Skin epidermis (tissue), 12 donors: ENCODE results near the gene FGFBP2.

Source experiments
- H3K27ac ChIP-seq, 21 experiments: fragments of 200-600 bp; sonication (generic) in 11 of 21; one replicate each; pipeline ENCODE4 v1.5.0; 2020; ENCODE audit warnings: mild to moderate bottlenecking in 3 of 21, inconsistent platforms in 2 of 21, moderate library complexity in 2 of 21
- H3K4me3 ChIP-seq, 7 experiments: fragments of 200-600 bp; sonication (generic) in 2 of 7; one replicate each; pipeline ENCODE4 v1.5.0; 2020; ENCODE audit warnings: inconsistent platforms in 2 of 7, mild to moderate bottlenecking in 2 of 7, moderate library complexity in 1 of 7

FGFBP2 gene

DNA sequence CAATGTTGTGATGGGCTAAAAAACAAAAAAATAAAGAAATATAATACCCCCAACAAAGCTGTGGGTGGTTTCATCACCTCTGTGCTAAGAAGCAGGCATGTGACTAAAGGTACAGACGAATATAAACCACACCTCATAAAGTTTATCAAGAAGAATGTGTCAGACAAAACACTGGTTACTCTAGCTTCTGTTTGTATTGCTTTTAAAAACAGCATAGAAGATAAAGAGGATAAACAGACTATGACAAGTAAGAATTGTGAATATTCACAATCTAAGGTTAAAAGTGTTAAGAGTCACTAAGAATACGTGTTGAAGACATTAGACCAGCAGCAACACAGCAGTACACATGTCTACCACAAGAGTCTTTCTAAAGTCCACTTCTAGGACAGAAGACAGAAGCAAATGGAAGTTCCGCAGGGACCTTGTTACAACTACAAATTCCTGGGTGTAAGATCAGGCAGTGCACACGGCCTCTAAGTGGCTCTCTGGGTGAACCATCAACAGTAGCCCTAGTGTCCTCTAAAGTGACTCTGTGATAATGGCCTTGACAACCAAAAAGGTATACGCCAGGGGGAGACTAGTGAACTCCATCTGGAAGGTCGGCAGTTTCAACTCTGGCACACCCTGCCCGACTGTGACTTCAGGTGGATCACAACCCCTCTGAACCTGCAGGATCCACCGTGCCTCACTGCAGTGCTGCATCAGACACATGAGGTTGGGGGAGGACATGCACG, 8.3 kb upstream of the FGFBP2 start:
- Histone ChIP-seq H3K27ac (no peak overlapping the region), H3K4me3 (no peak overlapping the region)

DNA sequence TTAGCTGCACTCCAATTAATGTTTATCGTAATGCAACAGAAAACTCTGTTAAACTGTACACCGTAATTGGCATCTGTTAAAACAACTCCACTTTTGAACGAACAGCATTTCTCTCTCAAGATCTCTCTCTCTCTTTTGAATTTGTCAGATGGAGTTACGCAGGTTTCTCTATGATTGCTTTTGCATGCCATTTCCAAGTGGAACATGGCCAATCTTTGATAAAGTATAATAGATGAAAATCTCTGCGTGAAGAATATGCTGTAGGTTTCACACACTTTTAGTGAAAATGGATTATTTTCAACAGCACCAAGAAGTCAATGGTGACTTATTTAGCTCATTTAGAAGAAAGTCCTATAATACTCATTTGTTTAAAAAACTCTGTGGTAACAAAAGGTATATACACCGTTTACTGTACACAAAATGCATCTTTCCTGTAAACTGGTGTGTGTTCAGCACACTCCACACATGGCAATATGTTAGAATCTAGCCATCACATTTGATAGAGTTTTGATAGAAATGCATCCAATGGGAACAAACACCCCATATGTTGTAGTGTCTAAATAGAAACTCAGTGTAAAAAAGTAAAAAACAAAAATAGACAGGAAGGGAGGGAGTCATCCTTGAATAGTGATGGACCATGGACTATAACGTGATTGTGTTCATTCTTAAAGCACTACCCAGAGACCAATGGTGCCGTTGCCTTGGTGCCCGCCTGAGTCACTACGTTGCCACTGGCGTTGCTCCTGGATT, 5.8 kb upstream of the FGFBP2 start:
- no peak overlapping the region for H3K4me3 ChIP-seq
- no peak overlapping the region for H3K27ac ChIP-seq

DNA sequence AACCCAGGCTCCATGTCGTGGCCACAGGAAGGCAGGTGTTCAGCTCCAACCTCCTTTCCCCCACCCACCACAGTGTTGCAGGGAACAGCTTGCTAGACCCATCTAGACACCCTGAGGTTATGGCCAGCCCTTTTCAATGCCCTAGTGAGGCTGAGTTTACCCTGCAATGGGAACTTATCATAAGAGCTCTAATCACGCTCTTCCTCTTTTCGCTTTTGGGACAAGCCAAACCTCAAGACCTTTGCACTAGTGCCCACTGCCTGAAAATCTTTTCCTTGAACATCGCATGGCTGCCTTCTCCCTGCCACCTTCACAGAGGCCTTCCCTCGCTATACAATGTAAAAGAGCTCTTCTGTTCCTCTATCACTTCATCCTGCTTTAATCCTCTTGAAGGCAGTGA, 2.4 kb upstream of the FGFBP2 start:
- H3K27ac ChIP-seq: no peak overlapping the region
- no peak overlapping the region for H3K4me3 ChIP-seq

DNA sequence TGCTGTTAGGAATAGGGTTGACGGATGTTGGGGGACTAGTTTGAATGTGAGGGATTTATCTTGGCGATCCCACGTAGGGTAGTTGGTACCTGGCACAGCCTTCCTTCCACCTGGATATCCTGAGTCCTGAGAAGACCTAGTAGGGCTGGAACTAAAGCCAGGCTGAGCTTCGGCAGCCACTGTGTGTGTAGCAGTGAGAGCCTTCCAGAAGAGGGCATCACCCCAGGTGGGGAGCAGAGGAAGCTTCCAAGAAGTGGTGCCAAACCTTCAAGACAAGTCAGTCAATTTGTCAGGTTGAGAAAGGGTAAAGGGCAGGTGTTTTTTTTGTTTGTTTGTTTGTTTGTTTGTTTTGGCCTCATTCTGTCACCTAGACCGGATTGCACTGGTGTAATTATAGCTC, 1.2 kb upstream of the FGFBP2 start:
- Histone ChIP-seq H3K4me3 (no peak overlapping the region), H3K27ac (no peak overlapping the region)

DNA sequence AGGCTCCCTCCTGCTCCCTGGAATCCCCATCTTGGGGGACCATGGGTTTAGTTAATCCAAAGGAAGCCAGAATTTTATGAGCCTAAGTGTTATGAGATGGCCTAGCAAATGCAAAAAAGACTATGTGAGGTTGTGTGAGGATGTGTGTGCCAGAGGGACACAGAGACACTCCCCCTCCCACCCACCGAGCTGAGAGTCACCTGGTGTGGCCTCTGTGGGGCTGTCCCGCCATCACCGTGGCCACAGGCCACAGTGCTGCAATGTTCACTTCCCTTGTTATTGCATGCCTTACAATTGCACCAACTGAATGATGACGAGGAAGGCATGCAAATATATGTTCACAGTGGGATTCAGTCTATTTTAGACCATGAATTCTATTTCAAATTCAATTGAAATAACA, 601 bp upstream of the FGFBP2 start:
- no peak overlapping the region for H3K4me3 ChIP-seq

DNA sequence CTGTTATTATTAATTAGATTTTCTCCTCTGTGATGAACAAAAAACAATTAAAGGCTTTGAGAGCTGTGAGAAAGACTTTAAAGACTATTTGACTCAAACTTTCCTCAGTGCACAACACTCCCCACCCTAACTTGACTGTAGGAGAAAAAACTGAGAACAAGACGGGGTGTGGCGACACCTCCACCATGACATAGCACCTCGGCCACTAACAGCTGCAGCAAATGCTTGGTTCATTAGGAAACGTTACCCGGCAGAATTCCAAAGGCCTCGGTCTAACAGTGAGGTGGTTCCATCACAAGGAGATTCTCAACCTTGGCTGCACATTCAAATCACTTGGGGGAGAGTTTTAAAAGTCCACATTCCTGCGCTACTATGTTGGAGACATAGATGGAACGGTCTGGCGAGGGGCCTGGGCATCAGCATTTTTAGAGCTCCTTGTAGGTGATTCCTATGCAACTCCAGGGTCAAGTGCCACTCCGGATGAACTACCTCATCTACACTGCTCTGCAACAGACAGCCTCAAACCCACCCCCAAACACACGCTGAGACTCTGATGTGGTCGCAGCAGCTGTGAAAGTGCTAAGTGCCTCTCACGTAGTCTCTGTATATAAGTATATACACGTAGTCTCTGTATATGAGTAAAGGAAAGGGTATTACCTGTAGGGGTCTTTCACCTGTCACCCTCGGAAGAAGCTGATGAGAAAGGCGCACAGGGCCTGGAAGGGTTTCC, 1.0 kb downstream of the FGFBP2 start:
- H3K27ac ChIP-seq: peak overlapping the region in 1 of 21 experiments; percentile 20
- no peak overlapping the region for H3K4me3 ChIP-seq

More for the DNA sequence above, 601 bp upstream of the FGFBP2 start:
- no peak overlapping the region for H3K27ac ChIP-seq

DNA sequence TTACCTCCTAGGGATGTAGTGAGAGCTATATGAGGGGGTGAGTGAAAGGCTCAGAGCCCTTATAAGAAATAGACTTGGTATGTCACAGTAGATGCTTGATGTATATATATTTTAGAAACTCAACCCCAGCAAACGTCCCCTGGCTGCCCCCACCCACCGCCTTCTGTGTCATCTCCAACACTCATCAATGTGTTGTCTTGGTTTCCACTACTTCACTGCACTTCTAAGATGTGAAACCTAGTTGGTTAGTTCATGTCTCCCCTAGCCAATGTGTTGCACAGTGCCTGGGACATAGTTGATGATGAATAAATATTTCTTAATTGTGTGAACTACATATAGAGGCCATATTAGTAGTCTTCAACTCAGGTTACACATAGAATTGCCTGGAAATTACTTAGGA, 4.4 kb downstream of the FGFBP2 start:
- no peak overlapping the region for H3K4me3 ChIP-seq
- no peak overlapping the region for H3K27ac ChIP-seq

DNA sequence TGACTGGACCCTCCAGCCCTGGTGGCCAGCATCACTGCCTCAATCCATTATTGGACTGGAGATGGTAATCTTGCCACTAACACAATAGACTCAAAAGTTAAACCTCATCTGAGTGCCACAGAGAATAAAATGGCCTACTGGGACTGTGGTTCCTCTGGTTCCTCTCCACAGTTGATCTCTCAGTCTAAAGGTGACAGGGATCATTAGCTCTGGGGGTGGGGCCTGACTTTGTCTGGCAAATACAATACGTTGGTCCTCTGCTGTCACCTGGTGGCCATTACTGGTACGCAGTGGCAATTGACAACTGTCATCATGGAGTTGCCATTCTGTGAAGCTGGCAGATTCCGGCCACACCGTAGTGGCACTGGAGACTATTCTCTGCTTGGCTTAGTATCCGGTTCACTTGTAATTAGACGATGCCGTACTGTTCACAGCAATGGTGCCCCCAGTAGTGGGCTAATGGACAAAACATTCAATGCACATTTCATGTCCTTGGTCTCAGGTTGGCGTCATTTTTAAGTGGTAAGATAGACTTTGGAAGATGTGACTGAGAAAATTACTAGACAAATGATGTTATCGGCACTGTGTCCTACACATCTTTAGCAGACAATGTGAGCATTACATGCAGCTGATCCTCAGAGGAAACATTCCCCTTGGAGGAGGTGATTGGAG, 6.7 kb downstream of the FGFBP2 start:
- Histone ChIP-seq H3K4me3 (no peak overlapping the region), H3K27ac (no peak overlapping the region)

DNA sequence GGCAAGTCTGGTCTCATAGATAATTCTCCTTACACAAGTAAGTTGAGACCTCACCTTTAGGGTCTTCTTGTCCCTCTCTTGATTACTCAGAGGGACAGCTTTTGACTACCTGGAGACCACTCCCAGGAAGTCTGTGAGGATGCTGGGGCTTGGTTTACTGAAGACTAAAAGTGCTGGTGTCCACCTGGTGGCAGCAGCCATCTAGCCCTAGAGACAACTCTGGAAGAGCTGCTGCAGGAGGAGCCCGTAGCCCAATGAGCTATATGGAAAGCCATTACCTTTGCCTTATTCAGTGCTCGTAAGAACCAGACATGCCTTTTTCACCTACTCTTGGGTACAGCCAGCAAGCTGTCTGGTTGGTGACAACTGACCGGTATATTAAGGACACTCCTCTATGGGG, 7.3 kb downstream of the FGFBP2 start:
- Histone ChIP-seq H3K27ac (no peak overlapping the region), H3K4me3 (no peak overlapping the region)

DNA sequence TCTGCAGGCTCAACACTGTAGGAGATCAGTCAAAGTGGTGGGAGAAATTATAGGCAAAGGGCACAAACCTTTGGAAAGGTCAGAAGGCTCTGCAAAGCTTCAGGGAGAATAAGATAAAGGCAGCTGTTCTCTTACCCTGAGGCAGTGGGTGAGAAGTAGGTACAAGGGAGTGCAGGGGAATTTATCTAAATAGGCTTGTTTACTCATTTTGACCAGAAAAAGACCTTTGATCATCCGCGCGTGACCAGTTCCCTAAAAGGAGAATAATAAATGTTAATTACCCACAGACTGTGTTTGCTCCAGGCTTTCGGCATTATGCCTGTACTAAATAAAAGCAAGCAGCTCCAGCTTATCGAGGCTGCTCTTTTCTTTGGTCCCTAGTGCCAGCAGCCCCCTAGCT, 9.3 kb downstream of the FGFBP2 start:
- no peak overlapping the region for H3K27ac ChIP-seq
- H3K4me3 ChIP-seq: no peak overlapping the region

DNA sequence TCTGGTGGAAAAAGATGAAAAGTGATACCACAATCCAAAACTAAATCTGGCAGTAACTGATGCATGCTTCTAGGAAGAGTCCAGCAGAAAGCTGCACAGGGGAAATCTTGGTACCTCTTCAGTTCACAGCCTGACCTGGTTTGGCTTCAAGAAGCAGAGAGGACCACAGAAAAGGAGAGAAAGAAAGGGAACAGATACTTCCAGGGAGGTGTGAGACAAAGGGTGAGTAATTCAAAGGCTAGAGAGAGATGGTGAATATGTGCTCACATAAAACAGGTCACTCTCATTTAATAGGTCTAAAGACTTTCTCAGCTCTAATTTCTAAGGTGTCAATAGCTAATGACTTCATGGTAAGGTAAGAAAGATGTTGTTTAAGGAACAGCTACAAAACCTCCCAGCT, 11.2 kb downstream of the FGFBP2 start:
- H3K4me3 ChIP-seq: no peak overlapping the region
- H3K27ac ChIP-seq: no peak overlapping the region

DNA sequence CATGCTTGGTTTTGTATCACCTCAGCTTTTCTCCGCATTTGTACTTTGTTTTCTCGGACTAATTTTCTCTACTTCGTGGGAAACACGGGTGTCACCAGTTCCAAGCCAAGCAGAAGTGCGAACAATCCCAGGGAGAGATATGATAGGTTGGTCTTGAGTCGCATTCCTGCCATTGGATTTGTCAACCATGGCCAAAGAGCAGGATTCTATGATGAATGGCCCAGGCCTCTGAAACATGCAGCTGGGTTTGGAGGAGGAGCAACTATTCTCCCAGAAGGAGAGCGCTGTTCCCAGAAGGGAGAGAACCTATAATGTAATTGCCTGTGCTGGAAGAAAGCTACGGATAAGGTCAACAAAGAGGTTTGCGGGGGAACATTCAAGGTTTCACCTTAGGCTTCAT, 14.1 kb downstream of the FGFBP2 start:
- Histone ChIP-seq H3K27ac (no peak overlapping the region), H3K4me3 (no peak overlapping the region)

DNA sequence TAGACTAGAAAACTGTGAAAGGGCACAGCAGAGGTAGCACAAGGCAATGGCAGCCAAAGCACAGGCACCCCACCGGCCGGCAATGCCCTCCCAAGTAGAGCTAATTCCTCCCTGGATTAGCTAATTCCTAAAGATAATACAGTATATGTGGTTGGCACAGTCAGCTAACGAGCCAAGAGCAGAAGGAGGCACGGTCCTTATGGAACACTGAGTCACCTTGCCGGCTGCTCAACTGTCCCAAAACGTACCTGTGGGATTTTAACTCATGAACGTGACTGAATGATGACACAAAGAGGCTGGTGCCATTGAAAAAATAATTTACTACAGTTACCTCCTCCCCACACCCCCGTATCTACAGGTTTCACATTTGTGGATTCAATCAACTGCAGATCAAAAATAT, 15.3 kb downstream of the FGFBP2 start:
- no peak overlapping the region for H3K27ac ChIP-seq
- H3K4me3 ChIP-seq: no peak overlapping the region

DNA sequence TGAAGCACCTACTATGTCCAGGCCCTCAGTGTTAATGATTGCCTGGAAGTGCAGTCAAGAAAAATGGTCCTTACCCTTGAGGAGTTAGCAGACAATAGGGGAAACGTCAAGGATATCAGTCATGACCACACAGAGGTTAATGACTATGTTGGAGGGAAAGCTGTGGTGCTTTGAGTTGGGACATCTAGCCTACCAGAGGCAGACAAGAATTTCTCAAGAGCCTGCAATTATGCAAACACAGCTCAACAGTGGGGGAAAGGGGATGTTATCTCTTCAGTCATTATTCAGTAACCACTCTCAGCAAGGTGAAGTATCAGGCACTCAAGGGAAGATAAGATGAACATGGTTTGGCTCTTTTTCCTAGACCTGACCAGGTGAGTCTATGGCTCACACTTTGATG, 17.5 kb downstream of the FGFBP2 start:
- H3K27ac ChIP-seq: no peak overlapping the region
- H3K4me3 ChIP-seq: no peak overlapping the region

DNA sequence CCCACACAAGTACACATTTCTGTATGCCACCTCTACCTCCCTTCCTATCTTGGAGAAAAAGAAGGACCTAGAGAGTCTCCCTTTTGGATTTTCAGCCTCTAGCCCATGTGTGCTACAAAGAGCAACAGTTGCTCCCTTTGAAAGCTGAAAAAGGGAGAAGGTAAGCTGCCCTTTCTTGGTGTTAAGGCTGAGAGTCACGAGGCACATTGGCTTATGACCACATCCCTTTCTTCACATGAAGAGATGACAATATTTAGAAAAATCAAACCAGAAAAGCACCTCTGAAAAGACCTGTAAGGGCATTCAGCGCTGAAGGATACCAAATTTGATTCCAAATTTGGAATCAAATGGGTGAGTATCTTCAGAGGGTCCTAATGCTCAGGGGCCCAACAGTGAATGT, 18.1 kb downstream of the FGFBP2 start:
- no peak overlapping the region for H3K4me3 ChIP-seq
- no peak overlapping the region for H3K27ac ChIP-seq

DNA sequence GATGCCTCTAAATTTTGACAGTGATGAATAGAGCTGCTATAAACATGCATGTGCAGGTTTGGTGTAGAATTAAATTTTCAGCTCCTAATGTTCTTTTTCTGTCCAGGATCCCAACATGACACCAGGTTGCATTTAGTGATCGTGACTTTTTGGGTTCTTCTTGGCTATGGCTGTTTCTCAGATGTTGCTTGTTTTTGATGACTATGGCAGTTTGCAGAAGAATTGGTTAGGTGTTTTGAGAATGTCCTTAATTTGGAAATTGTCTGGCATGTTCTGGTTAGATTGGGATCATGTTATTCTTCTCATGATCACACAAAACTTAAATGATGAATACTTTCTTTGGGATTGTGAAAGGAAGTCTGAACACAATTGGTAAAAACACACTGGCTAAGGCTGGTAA, 20.7 kb downstream of the FGFBP2 start:
- H3K4me3 ChIP-seq: no peak overlapping the region
- no peak overlapping the region for H3K27ac ChIP-seq

DNA sequence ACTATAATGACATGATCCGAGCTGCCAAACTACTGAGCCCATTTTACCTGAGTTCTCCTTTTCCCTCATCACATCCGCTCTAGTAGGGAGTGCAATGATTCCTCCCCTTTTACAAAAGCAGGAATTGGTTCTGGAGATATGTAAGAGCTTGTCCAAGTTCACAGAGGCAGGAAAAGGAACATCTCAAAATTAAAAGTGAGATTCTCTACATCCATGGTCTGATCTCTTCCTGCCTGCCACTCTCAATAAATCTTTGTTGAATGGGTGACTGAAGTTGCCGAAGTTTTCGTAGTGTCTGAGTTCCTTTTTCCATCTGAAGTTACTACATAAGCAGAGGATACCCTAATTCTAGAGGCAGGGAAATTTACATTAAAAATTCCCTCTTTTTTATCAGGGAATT, 24.3 kb downstream of the FGFBP2 start, which contains the start of gene FGFBP1:
TSS of gene FGFBP1 (minus strand) at position 101 of the 400 bp plus-strand sequence. CDS start 2,108 bp downstream, outside the sequence.
- H3K4me3 ChIP-seq: peak within 1 kb of the TSS in 5 of 7 experiments; percentile 1 to 40 (median 23)

DNA sequence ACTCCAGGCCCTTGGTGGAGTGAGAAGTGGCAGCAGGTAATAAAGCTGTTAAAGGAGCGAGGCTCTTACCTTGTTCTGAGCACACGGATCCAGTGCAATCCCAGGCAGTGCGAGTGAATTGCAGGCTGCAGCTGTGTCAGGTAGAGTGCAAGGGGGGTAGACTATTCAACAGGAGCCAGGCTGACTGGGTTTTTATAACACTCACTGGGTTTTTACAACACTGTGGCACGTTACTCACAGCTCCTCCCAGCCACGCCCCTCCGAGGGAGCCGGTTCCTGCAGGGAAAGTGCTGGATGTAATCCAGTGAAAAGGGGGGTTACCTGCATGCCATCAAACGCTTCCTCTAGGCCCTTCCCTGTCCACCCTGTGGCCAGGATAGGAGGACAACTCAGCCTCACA, 24.8 kb downstream of the FGFBP2 start:
- peak overlapping the region in 5 of 7 experiments; percentile 1 to 40 (median 23) for H3K4me3 ChIP-seq
- peak overlapping the region in 8 of 21 experiments; percentile 13 to 77 (median 38) for H3K27ac ChIP-seq

More for the DNA sequence above, 24.3 kb downstream of the FGFBP2 start, which contains the start of gene FGFBP1:
- H3K27ac ChIP-seq: peak within 1 kb of the TSS in 8 of 21 experiments; percentile 13 to 77 (median 38)

DNA sequence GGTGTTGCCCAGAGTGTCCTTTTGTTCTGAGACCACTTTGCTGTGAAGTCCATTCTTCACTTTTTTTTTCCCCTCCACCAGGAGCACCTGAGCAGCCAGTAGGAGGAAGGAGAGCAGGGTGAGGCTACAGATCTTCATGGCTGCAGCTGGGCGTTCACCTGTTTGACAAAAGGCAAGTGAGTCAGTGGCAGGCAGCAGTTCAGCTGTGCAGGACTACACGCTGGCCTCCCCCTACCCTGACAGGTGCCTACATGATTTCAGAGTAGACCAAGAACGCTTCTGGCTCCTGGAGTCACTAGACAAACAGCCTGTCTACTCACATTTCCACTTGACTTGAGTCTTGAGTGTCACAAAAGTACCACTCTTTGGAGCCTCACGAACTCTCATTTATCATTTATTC, 26.5 kb downstream of the FGFBP2 start:
- Histone ChIP-seq H3K27ac (peak overlapping the region in 1 of 21 experiments; percentile 72), H3K4me3 (peak overlapping the region in 4 of 7 experiments; percentile 5 to 40 (median 28))
